Loucy (cell line): ENCODE data around the gene TTLL5.

Source experiments
- CTCF ChIP-seq: fragments of 200-600 bp; sonication (generic); conservative IDR thresholded peaks from 2 replicates; pipeline ENCODE4 v1.5.1; 2014; ENCODE audit warnings: mild to moderate bottlenecking, antibody characterized with exemption, low read length
- EZH2phosphoT487 ChIP-seq: fragments of 200-600 bp; IDR thresholded peaks from 2 replicates; pipeline ENCODE4 v1.6.1; 2018; ENCODE audit warnings: antibody characterized with exemption, mild to moderate bottlenecking, moderate library complexity, borderline replicate concordance

DNA sequence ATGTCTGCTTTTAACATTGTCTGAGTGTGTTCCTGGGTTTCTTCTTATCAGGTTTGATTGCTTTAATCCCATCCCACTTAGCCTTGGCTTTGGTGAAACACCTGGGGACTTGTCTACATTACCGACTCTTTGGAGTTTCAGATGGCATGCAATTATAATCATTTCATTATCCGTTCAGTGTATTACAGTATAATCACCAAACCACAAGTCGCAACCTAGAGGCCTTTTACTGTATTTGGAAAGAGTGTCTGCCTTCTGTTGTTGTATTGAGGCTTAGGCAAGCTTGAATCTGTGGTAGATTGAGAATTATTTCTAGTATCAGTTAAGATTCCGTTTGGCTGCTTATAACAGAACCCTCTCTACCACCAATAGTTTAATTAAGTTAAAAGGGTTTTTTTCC is 216.8 kb downstream of the TTLL5 start:
- TF ChIP-seq CTCF (no peak), EZH2phosphoT487 (no peak)
